ENCODE measurements around the gene NSF.
"Not testable (repeated sequence)": the region's sequence is repeated elsewhere in the genome, so short reads cannot be mapped to it uniquely, and the experiment has no call there.

The NSF gene

GRCh38 chr17:46590157-46591146 lies at the start of gene NSF:
Gene NSF, plus strand, starts transcription at chr17:46590669. Its CDS starts 107 bp downstream, at chr17:46590776.
- not testable (repeated sequence) for DNase-seq (ENCODE audit: low spot score)

- DNase-seq (ENCODE audit: low spot score) = not testable (repeated sequence)
Measured at GRCh38 chr17:46548607-46549006, 41.9 kb upstream of the NSF start.

- not testable (repeated sequence) for DNase-seq (ENCODE audit: low spot score)
Measured at GRCh38 chr17:46559155-46559554, 31.3 kb upstream of the NSF start.

GRCh38 chr17:46560048-46560447 lies 30.4 kb upstream of the NSF start:
- not testable (repeated sequence) for DNase-seq (ENCODE audit: low spot score)

GRCh38 chr17:46566284-46566683 lies 24.2 kb upstream of the NSF start:
- not testable (repeated sequence) for DNase-seq (ENCODE audit: low spot score)

GRCh38 chr17:46566980-46567379 lies 23.5 kb upstream of the NSF start:
- DNase-seq (ENCODE audit: low spot score) = not testable (repeated sequence)

- DNase-seq (ENCODE audit: low spot score) = not testable (repeated sequence)
Measured at GRCh38 chr17:46571796-46572195, 18.7 kb upstream of the NSF start.

GRCh38 chr17:46579083-46580075 lies 11.1 kb upstream of the NSF start, which contains the start of gene ARL17A:
Gene ARL17A, minus strand, starts transcription at chr17:46579691. Its CDS starts 3,369 bp downstream, at chr17:46576322.
- DNase-seq (ENCODE audit: low spot score) = not testable (repeated sequence)

GRCh38 chr17:46580082-46580481 lies 10.4 kb upstream of the NSF start:
- DNase-seq (ENCODE audit: low spot score) = not testable (repeated sequence)

GRCh38 chr17:46585444-46585843 lies 5.0 kb upstream of the NSF start:
- DNase-seq (ENCODE audit: low spot score) = not testable (repeated sequence)

- not testable (repeated sequence) for DNase-seq (ENCODE audit: low spot score)
Measured at GRCh38 chr17:46591332-46591731, 863 bp downstream of the NSF start.

- not testable (repeated sequence) for DNase-seq (ENCODE audit: low spot score)
Measured at GRCh38 chr17:46598344-46598931, 8.0 kb downstream of the NSF start.

- not testable (repeated sequence) for DNase-seq (ENCODE audit: low spot score)
Measured at GRCh38 chr17:46600767-46601166, 10.3 kb downstream of the NSF start.

- DNase-seq (ENCODE audit: low spot score) = not testable (repeated sequence)
Measured at GRCh38 chr17:46603125-46603524, 12.7 kb downstream of the NSF start.

GRCh38 chr17:46611304-46611703 lies 20.8 kb downstream of the NSF start:
- DNase-seq (ENCODE audit: low spot score) = not testable (repeated sequence)

- not testable (repeated sequence) for DNase-seq (ENCODE audit: low spot score)
Measured at GRCh38 chr17:46613876-46614275, 23.4 kb downstream of the NSF start.

- not testable (repeated sequence) for DNase-seq (ENCODE audit: low spot score)
Measured at GRCh38 chr17:46617121-46617520, 26.7 kb downstream of the NSF start.

GRCh38 chr17:46618975-46619374 lies 28.5 kb downstream of the NSF start:
- DNase-seq (ENCODE audit: low spot score) = not testable (repeated sequence)

- DNase-seq (ENCODE audit: low spot score) = not testable (repeated sequence)
Measured at GRCh38 chr17:46623790-46624189, 33.3 kb downstream of the NSF start.

GRCh38 chr17:46624726-46625125 lies 34.3 kb downstream of the NSF start:
- DNase-seq (ENCODE audit: low spot score) = not testable (repeated sequence)

GRCh38 chr17:46627452-46627851 lies 37.0 kb downstream of the NSF start:
- not testable (repeated sequence) for DNase-seq (ENCODE audit: low spot score)

Measured in COLO829 (cell line).